ENCODE data around the gene SLC28A3.

GRCh38 chr9:84304166-84304565 lies 36.4 kb downstream of the SLC28A3 start:
- TF ChIP-seq CTCF (IDR thresholded peaks at IDR 0.05; ENCODE audit: insufficient read depth, low read length) = no peak
- no peak for TF ChIP-seq POLR2AphosphoS5 (IDR thresholded peaks at IDR 0.05; ENCODE audit: low read depth)
- TF ChIP-seq REST (IDR thresholded peaks at IDR 0.05; ENCODE audit: insufficient replicate concordance, low read depth) = no peak
- TF ChIP-seq SPI1 (IDR thresholded peaks at IDR 0.05; ENCODE audit: borderline replicate concordance, low read depth) = no peak
- TF ChIP-seq GABPA (IDR thresholded peaks at IDR 0.05; ENCODE audit: low read depth) = no peak

Measured in HL-60 (cell line).